AG09309 (cell line): Measurements from ENCODE around the gene PDCD1LG2.

ENCODE experiments used
- DNase-seq: peaks from one replicate; pipeline ENCODE4 v3.0.0-alpha.2; 2010; ENCODE audit warnings: low read depth
- H3K4me3 ChIP-seq: 2 replicates; pipeline ENCODE4 v1.5.1; 2011; ENCODE audit warnings: mild to moderate bottlenecking, low read depth, low read length, moderate library complexity; ENCODE audit not compliant: control insufficient read depth
- CTCF ChIP-seq: IDR thresholded peaks from 2 replicates; pipeline ENCODE4 v1.5.1; 2011; ENCODE audit warnings: mild to moderate bottlenecking, low read depth, low read length, inconsistent platforms; ENCODE audit not compliant: insufficient read depth, control insufficient read depth; ENCODE audit errors: missing control alignments

PDCD1LG2 gene

GRCh38 chr9:5614985-5615384, 104.7 kb downstream of the PDCD1LG2 start:
- H3K4me3 ChIP-seq, result no peak overlapping the region
- no peak for DNase-seq
- no peak for TF ChIP-seq CTCF

- no peak for DNase-seq
- no peak for TF ChIP-seq CTCF
- no peak overlapping the region for H3K4me3 ChIP-seq
These were observed 107.4 kb downstream of the PDCD1LG2 start for GRCh38 chr9:5617749-5618148.

- H3K4me3 ChIP-seq, result no peak overlapping the region
- no peak for TF ChIP-seq CTCF
These were observed 110.2 kb downstream of the PDCD1LG2 start for GRCh38 chr9:5620494-5620893.

More at GRCh38 chr9:5620494-5620893, 110.2 kb downstream of the PDCD1LG2 start:
- no peak for DNase-seq
